Esophagus muscularis mucosa (tissue), 4 donors: Measurements from ENCODE around the gene NEK5. TPM values are rescaled to one million over a fixed set of nuclear protein-coding genes. Genes with fewer than 3 reads are reported as not detected.

Experiments used
- DNase-seq: peaks from one replicate; pipeline ENCODE4 v3.0.0-alpha.2; 2017; ENCODE audit errors: extremely low spot score
- H3K27ac ChIP-seq, 4 donors: fragments of 200-600 bp; sonication (generic); replicated peaks in 1 of 4; 1 replicate in 3 of 4; 2 replicates in 1 of 4; pipeline ENCODE4 v1.5.1; 2016 to 2019; ENCODE audit warnings: mild to moderate bottlenecking in 1 of 4
- H3K27me3 ChIP-seq, 4 donors: fragments of 200-600 bp; sonication (generic); one replicate each; pipeline versions ENCODE4 v1.5.1 to v1.6.0; 2016 to 2019
- H3K36me3 ChIP-seq, 4 donors: fragments of 200-600 bp; sonication (generic); one replicate each; pipeline ENCODE4 v1.5.1; 2016 to 2019
- H3K4me1 ChIP-seq, 4 donors: fragments of 200-600 bp; sonication (generic); one replicate each; pipeline ENCODE4 v1.5.1; 2016 to 2019
- H3K4me3 ChIP-seq, 4 donors: fragments of 200-600 bp; sonication (generic); 1 replicate in 2 of 4; 2 replicates in 2 of 4; pipeline ENCODE4 v1.5.1; 2016 to 2019; ENCODE audit warnings: mild to moderate bottlenecking in 4 of 4, moderate library complexity in 1 of 4
- H3K9me3 ChIP-seq, 4 donors: fragments of 200-600 bp; sonication (generic); 1 replicate in 3 of 4; 2 replicates in 1 of 4; pipeline ENCODE4 v1.5.1; 2016 to 2019
- CTCF ChIP-seq, 3 experiments: fragments of 200-600 bp in 2 of 3; fragments of 450-650 bp in 1 of 3; sonication (generic) in 2 of 3; IDR thresholded peaks; one replicate each; pipeline ENCODE4 v1.5.1; 2017 to 2019; ENCODE audit warnings: antibody characterized with exemption in 3 of 3, mild to moderate bottlenecking in 2 of 3, moderate library complexity in 1 of 3
- EP300 ChIP-seq: sonication (generic); formaldehyde crosslinking; IDR thresholded peaks from one replicate; pipeline ENCODE4 v1.6.1; 2017; ENCODE audit warnings: antibody characterized with exemption
- POLR2A ChIP-seq: fragments of 450-650 bp; IDR thresholded peaks from one replicate; pipeline ENCODE4 v1.6.1; 2017; ENCODE audit warnings: antibody characterized with exemption, moderate library complexity, mild to moderate bottlenecking, low read depth
- POLR2AphosphoS5 ChIP-seq, 2 donors: sonication (generic); formaldehyde crosslinking; IDR thresholded peaks; one replicate each; pipeline ENCODE4 v1.6.1; 2017; ENCODE audit warnings: antibody characterized with exemption in 2 of 2
- WGBS: methylation state at CpG from one replicate; pipeline ENCODE4 v1.1.5; 2018; 5-methylcytosine and 5-hydroxymethylcytosine counted together
- intact Hi-C: fragments of 100-400 bp; cut with DNase I; formaldehyde crosslinking; loops from one replicate; pipeline ENCODE4 v1.15.1; 2023
- total RNA-seq, 4 donors: library from RNA; depleted of rRNA; stranded (reverse); fragments of >200 nt; gene quantifications; one replicate each; pipeline versions ENCODE4 v1.1.0 to v1.2.1, GENCODE V29; 2016

The NEK5 gene
- total RNA-seq, 4 donors from 2014 or later = 0.17 to 0.34 (median 0.26) TPM; not detected in 1

- Histone ChIP-seq H3K4me3 (no peak overlapping the region), H3K9me3 (no peaks in the 10 kb centered on the region), H3K27me3 (no peaks in the 10 kb centered on the region), H3K4me1 (no peaks in the 10 kb centered on the region), H3K27ac (no peak overlapping the region), H3K36me3 (peaks cover 14 to 91% (median 69%) of the 10 kb centered on the region in 4 donors)
- TF ChIP-seq EP300 (no peak), CTCF (IDR thresholded peaks at IDR 0.05) (no peak), POLR2AphosphoS5 (IDR thresholded peaks at IDR 0.05) (no peak), POLR2A (no peak)
- no peak for DNase-seq
- intact Hi-C loops = no loop called here
These were observed 7.9 kb upstream of the NEK5 start for GRCh38 chr13:52136763-52137162.

GRCh38 chr13:52130641-52131040 is 1.8 kb upstream of the NEK5 start:
- peaks cover 4 to 48% (median 40%) of the 10 kb centered on the region in 4 donors for H3K36me3 ChIP-seq
- H3K27me3 ChIP-seq = no peaks in the 10 kb centered on the region
- intact Hi-C loops = no loop called here
- DNase-seq = no peak
- H3K9me3 ChIP-seq = no peaks in the 10 kb centered on the region
- peaks cover 13 to 28% (median 24%) of the 10 kb centered on the region in 4 donors for H3K4me1 ChIP-seq
- H3K4me3 ChIP-seq = no peak overlapping the region
- H3K27ac ChIP-seq = no peak overlapping the region
- TF ChIP-seq CTCF (IDR thresholded peaks at IDR 0.05) (no peak), POLR2A (no peak), EP300 (no peak), POLR2AphosphoS5 (IDR thresholded peaks at IDR 0.05) (no peak)

GRCh38 chr13:52127783-52128702 is 830 bp downstream of the NEK5 start:
- no peak for DNase-seq
- WGBS = 1% methylated on average over 31 of the region's 33 CpGs
- no peak for TF ChIP-seq POLR2A
- TF ChIP-seq POLR2AphosphoS5 (IDR thresholded peaks at IDR 0.05) = no peak
- TF ChIP-seq CTCF (IDR thresholded peaks at IDR 0.05) = peak; percentile 79 to 87 (median 85)
- no peak for TF ChIP-seq EP300

GRCh38 chr13:52127378-52127777 is 1.5 kb downstream of the NEK5 start:
- Histone ChIP-seq H3K9me3 (no peaks in the 10 kb centered on the region), H3K27ac (peak overlapping the region; percentile 35 to 57 (median 44)), H3K36me3 (peaks cover 0 to 18% (median 13%) of the 10 kb centered on the region in 4 donors), H3K27me3 (no peaks in the 10 kb centered on the region), H3K4me1 (peaks cover 13 to 28% (median 24%) of the 10 kb centered on the region in 4 donors), H3K4me3 (peak overlapping the region; percentile 63 to 80 (median 69))
- 28% methylated on average over 6 of the region's 6 CpGs for WGBS
- TF ChIP-seq EP300 (no peak), POLR2A (no peak), CTCF (IDR thresholded peaks at IDR 0.05) (no peak), POLR2AphosphoS5 (IDR thresholded peaks at IDR 0.05) (no peak)
- intact Hi-C loops = loop anchor here (5.0 kb wide), 4 partner anchors 125 to 325 kb away; partner anchors contain the start of gene VPS36
- no peak for DNase-seq

More at GRCh38 chr13:52127783-52128702, 830 bp downstream of the NEK5 start:
- H3K27me3 ChIP-seq = no peaks in the 10 kb centered on the region
- H3K36me3 ChIP-seq = peaks cover 4 to 25% (median 19%) of the 10 kb centered on the region in 4 donors
- no peaks in the 10 kb centered on the region for H3K9me3 ChIP-seq
- peaks cover 13 to 28% (median 24%) of the 10 kb centered on the region in 4 donors for H3K4me1 ChIP-seq
- peak overlapping the region; percentile 35 to 57 (median 44) for H3K27ac ChIP-seq
- intact Hi-C loops = loop anchor here (2.0 to 5.0 kb wide), 5 partner anchors 126 to 324 kb away; partner anchors contain the start of gene VPS36
- H3K4me3 ChIP-seq = peak overlapping the region; percentile 63 to 80 (median 69)
